ENCODE measurements around the gene SRF.

Gene SRF

GRCh38 chr6:43143235-43144128 is 27.6 kb upstream of the SRF start:
- Mint-ChIP-seq H3K4me3 (peak overlapping the region; percentile 27), H3K36me3 (no peaks in the 10 kb centered on the region), H3K4me1 (peaks cover 16% of the 10 kb centered on the region), H3K27ac (peak overlapping the region; percentile 57), H3K9me3 (no peaks in the 10 kb centered on the region), H3K27me3 (no peaks in the 10 kb centered on the region)

- Mint-ChIP-seq H3K4me3 (no peak overlapping the region), H3K27ac (no peak overlapping the region), H3K4me1 (peaks cover 16% of the 10 kb centered on the region), H3K27me3 (no peaks in the 10 kb centered on the region), H3K36me3 (no peaks in the 10 kb centered on the region), H3K9me3 (no peaks in the 10 kb centered on the region)
Measured at GRCh38 chr6:43144879-43145278, 26.2 kb upstream of the SRF start.

GRCh38 chr6:43146261-43146660 is 24.8 kb upstream of the SRF start:
- no peak overlapping the region for H3K4me3 Mint-ChIP-seq
- H3K9me3 Mint-ChIP-seq = no peaks in the 10 kb centered on the region

GRCh38 chr6:43146709-43147688 is 24.1 kb upstream of the SRF start:
- no peaks in the 10 kb centered on the region for H3K36me3 Mint-ChIP-seq
- H3K4me1 Mint-ChIP-seq = peaks cover 15% of the 10 kb centered on the region
- H3K9me3 Mint-ChIP-seq = no peaks in the 10 kb centered on the region
- no peak overlapping the region for H3K27ac Mint-ChIP-seq
- H3K4me3 Mint-ChIP-seq = no peak overlapping the region
- H3K27me3 Mint-ChIP-seq = no peaks in the 10 kb centered on the region

More at GRCh38 chr6:43146261-43146660, 24.8 kb upstream of the SRF start:
- H3K27ac Mint-ChIP-seq = no peak overlapping the region
- peaks cover 16% of the 10 kb centered on the region for H3K4me1 Mint-ChIP-seq
- H3K36me3 Mint-ChIP-seq = no peaks in the 10 kb centered on the region
- no peaks in the 10 kb centered on the region for H3K27me3 Mint-ChIP-seq

GRCh38 chr6:43147691-43148477 is 23.2 kb upstream of the SRF start:
- Mint-ChIP-seq H3K36me3 (no peaks in the 10 kb centered on the region), H3K27ac (no peak overlapping the region), H3K4me1 (peaks cover 8% of the 10 kb centered on the region)

GRCh38 chr6:43149265-43149664 is 21.8 kb upstream of the SRF start:
- H3K4me3 Mint-ChIP-seq = no peak overlapping the region
- no peak overlapping the region for H3K27ac Mint-ChIP-seq
- no peaks in the 10 kb centered on the region for H3K36me3 Mint-ChIP-seq
- H3K4me1 Mint-ChIP-seq = no peaks in the 10 kb centered on the region
- no peaks in the 10 kb centered on the region for H3K9me3 Mint-ChIP-seq
- H3K27me3 Mint-ChIP-seq = no peaks in the 10 kb centered on the region

More at GRCh38 chr6:43147691-43148477, 23.2 kb upstream of the SRF start:
- H3K9me3 Mint-ChIP-seq = no peaks in the 10 kb centered on the region
- no peak overlapping the region for H3K4me3 Mint-ChIP-seq
- no peaks in the 10 kb centered on the region for H3K27me3 Mint-ChIP-seq

GRCh38 chr6:43150051-43150751 is 20.9 kb upstream of the SRF start:
- Mint-ChIP-seq H3K4me1 (no peaks in the 10 kb centered on the region), H3K4me3 (no peak overlapping the region), H3K27me3 (no peaks in the 10 kb centered on the region), H3K9me3 (no peaks in the 10 kb centered on the region), H3K36me3 (no peaks in the 10 kb centered on the region), H3K27ac (no peak overlapping the region)

GRCh38 chr6:43159599-43159998 is 11.5 kb upstream of the SRF start:
- no peak overlapping the region for H3K4me3 Mint-ChIP-seq
- no peaks in the 10 kb centered on the region for H3K36me3 Mint-ChIP-seq
- H3K27ac Mint-ChIP-seq = no peak overlapping the region
- no peaks in the 10 kb centered on the region for H3K9me3 Mint-ChIP-seq
- no peaks in the 10 kb centered on the region for H3K27me3 Mint-ChIP-seq
- no peaks in the 10 kb centered on the region for H3K4me1 Mint-ChIP-seq

GRCh38 chr6:43163899-43164298 is 7.2 kb upstream of the SRF start:
- H3K4me1 Mint-ChIP-seq = no peaks in the 10 kb centered on the region
- no peak overlapping the region for H3K27ac Mint-ChIP-seq
- H3K36me3 Mint-ChIP-seq = no peaks in the 10 kb centered on the region
- no peaks in the 10 kb centered on the region for H3K9me3 Mint-ChIP-seq
- no peaks in the 10 kb centered on the region for H3K27me3 Mint-ChIP-seq
- no peak overlapping the region for H3K4me3 Mint-ChIP-seq

GRCh38 chr6:43170417-43170930 is 595 bp upstream of the SRF start:
- H3K9me3 Mint-ChIP-seq = no peaks in the 10 kb centered on the region
- no peaks in the 10 kb centered on the region for H3K27me3 Mint-ChIP-seq
- peak overlapping the region; percentile 94 for H3K4me3 Mint-ChIP-seq
- peaks cover 4% of the 10 kb centered on the region for H3K36me3 Mint-ChIP-seq
- H3K4me1 Mint-ChIP-seq = peaks cover 40% of the 10 kb centered on the region
- peak overlapping the region; percentile 97 for H3K27ac Mint-ChIP-seq

- H3K4me3 Mint-ChIP-seq = peak overlapping the region; percentile 97
- no peaks in the 10 kb centered on the region for H3K9me3 Mint-ChIP-seq
- H3K36me3 Mint-ChIP-seq = peaks cover 6% of the 10 kb centered on the region
- H3K27ac Mint-ChIP-seq = peak overlapping the region; percentile 93
- H3K4me1 Mint-ChIP-seq = peaks cover 46% of the 10 kb centered on the region
- H3K27me3 Mint-ChIP-seq = no peaks in the 10 kb centered on the region
Measured at GRCh38 chr6:43171707-43172103, 636 bp downstream of the SRF start.

GRCh38 chr6:43172104-43173007 is 1.3 kb downstream of the SRF start:
- peak overlapping the region; percentile 93 for H3K27ac Mint-ChIP-seq
- peaks cover 6% of the 10 kb centered on the region for H3K36me3 Mint-ChIP-seq

GRCh38 chr6:43173591-43174262 is 2.7 kb downstream of the SRF start:
- Mint-ChIP-seq H3K27ac (peak overlapping the region; percentile 52), H3K36me3 (peaks cover 6% of the 10 kb centered on the region), H3K9me3 (no peaks in the 10 kb centered on the region), H3K27me3 (no peaks in the 10 kb centered on the region), H3K4me3 (peak overlapping the region; percentile 97), H3K4me1 (peaks cover 46% of the 10 kb centered on the region)

More at GRCh38 chr6:43172104-43173007, 1.3 kb downstream of the SRF start:
- peaks cover 46% of the 10 kb centered on the region for H3K4me1 Mint-ChIP-seq
- H3K9me3 Mint-ChIP-seq = no peaks in the 10 kb centered on the region
- H3K4me3 Mint-ChIP-seq = peak overlapping the region; percentile 97
- no peaks in the 10 kb centered on the region for H3K27me3 Mint-ChIP-seq
